Lower lobe of right lung (tissue), 2 donors: Measurements from ENCODE around the gene PPM1H. TPM values are rescaled to one million over a fixed set of nuclear protein-coding genes. Genes with fewer than 3 reads are reported as not detected.
"Not testable (repeated sequence)": the region's sequence is repeated elsewhere in the genome, so short reads cannot be mapped to it uniquely, and the experiment has no call there.

Experiments
- ATAC-seq, 2 donors: fragments of 200-7000 bp; cut with Tn5 transposase; one replicate each; pipeline ENCODE4 v1.9.1; 2020 to 2022; ENCODE audit warnings: mild to moderate bottlenecking in 2 of 2, moderate library complexity in 2 of 2
- DNase-seq: peaks from one replicate; pipeline ENCODE4 v3.0.0-alpha.2; 2020
- H3K27ac ChIP-seq: fragments of 200-600 bp; one replicate; pipeline ENCODE4 v1.8.0; 2022
- H3K27me3 ChIP-seq: fragments of 200-600 bp; one replicate; pipeline ENCODE4 v1.8.0; 2022; ENCODE audit warnings: low read depth
- H3K36me3 ChIP-seq: fragments of 200-600 bp; one replicate; pipeline ENCODE4 v1.8.0; 2022; ENCODE audit warnings: mild to moderate bottlenecking
- H3K4me1 ChIP-seq: fragments of 200-600 bp; one replicate; pipeline ENCODE4 v1.8.0; 2022
- H3K4me3 ChIP-seq: fragments of 200-600 bp; one replicate; pipeline ENCODE4 v1.8.0; 2022; ENCODE audit warnings: mild to moderate bottlenecking
- H3K9me3 ChIP-seq: fragments of 200-600 bp; one replicate; pipeline ENCODE4 v1.8.0; 2022
- CTCF ChIP-seq: fragments of 200-600 bp; IDR thresholded peaks from one replicate; pipeline ENCODE4 v1.8.0; 2022; ENCODE audit warnings: antibody characterized with exemption, mild to moderate bottlenecking
- intact Hi-C: fragments of 100-400 bp; cut with DNase I; formaldehyde crosslinking; loops from one replicate; pipeline ENCODE4 v1.11.0; 2022
- total RNA-seq: library from RNA; stranded (reverse); fragmentation: NEBNext Ultra II Directional; extraction: Animal tissue kit (Norgen Biotek cat#: 25700); gene quantifications from one replicate; pipeline ENCODE4 v1.2.1, GENCODE V29; 2021
- donor health status: DM: no; HTN: yes; CAD: no; lungs with severe emphysema.

Gene PPM1H
- total RNA-seq, 1 donor from 2014 or later: 6.8 TPM

GRCh38 chr12:62730649-62731048 is 204.3 kb downstream of the PPM1H start:
- no peaks in the 10 kb centered on the region for H3K36me3 ChIP-seq
- no peaks in the 10 kb centered on the region for H3K9me3 ChIP-seq
- DNase-seq (no peak), ATAC-seq (no peak)
- H3K27ac ChIP-seq: no peak overlapping the region
- peaks cover 37% of the 10 kb centered on the region for H3K4me1 ChIP-seq
- no peaks in the 10 kb centered on the region for H3K27me3 ChIP-seq
- no peak overlapping the region for H3K4me3 ChIP-seq
- no peak for TF ChIP-seq CTCF
- intact Hi-C loops: no loop called here

- H3K36me3 ChIP-seq, intact Hi-C loops, H3K9me3 ChIP-seq, H3K27me3 ChIP-seq, DNase-seq, H3K4me3 ChIP-seq, H3K27ac ChIP-seq: not testable (repeated sequence)
- peak; percentile 76 to 86 for ATAC-seq
- H3K4me1 ChIP-seq: peaks cover 40% of the 10 kb centered on the region
Observed at GRCh38 chr12:62729579-62730544, 205.1 kb downstream of the PPM1H start.

- no peak for TF ChIP-seq CTCF
- Histone ChIP-seq H3K27ac (no peak overlapping the region), H3K36me3 (no peaks in the 10 kb centered on the region), H3K9me3 (no peaks in the 10 kb centered on the region), H3K27me3 (no peaks in the 10 kb centered on the region), H3K4me3 (no peak overlapping the region), H3K4me1 (peaks cover 40% of the 10 kb centered on the region)
- ATAC-seq: no peak
- DNase-seq: no peak
- intact Hi-C loops: no loop called here
Observed at GRCh38 chr12:62728741-62729140, 206.2 kb downstream of the PPM1H start.

- H3K27me3 ChIP-seq: no peaks in the 10 kb centered on the region
- intact Hi-C loops: no loop called here
- peaks cover 28% of the 10 kb centered on the region for H3K4me1 ChIP-seq
- ATAC-seq (no peak), DNase-seq (no peak)
- no peaks in the 10 kb centered on the region for H3K9me3 ChIP-seq
- H3K36me3 ChIP-seq: no peaks in the 10 kb centered on the region
- H3K27ac ChIP-seq: no peak overlapping the region
- TF ChIP-seq CTCF: no peak
- H3K4me3 ChIP-seq: no peak overlapping the region
Observed at GRCh38 chr12:62726471-62726980, 208.4 kb downstream of the PPM1H start.

GRCh38 chr12:62725781-62726180 is 209.2 kb downstream of the PPM1H start:
- H3K4me1 ChIP-seq: peaks cover 20% of the 10 kb centered on the region

More at GRCh38 chr12:62725781-62726180, 209.2 kb downstream of the PPM1H start:
- Histone ChIP-seq H3K27me3 (no peaks in the 10 kb centered on the region), H3K4me3 (no peak overlapping the region), H3K36me3 (no peaks in the 10 kb centered on the region), H3K9me3 (no peaks in the 10 kb centered on the region), H3K27ac (no peak overlapping the region)
- intact Hi-C loops: no loop called here
- DNase-seq: no peak
- no peak for ATAC-seq
- TF ChIP-seq CTCF: no peak
